ENCODE measurements around the gene GRIP2. TPM values are rescaled to one million over a fixed set of nuclear protein-coding genes. Genes with fewer than 3 reads are reported as not detected.

The GRIP2 gene
- polyA plus RNA-seq, 1 experiment: not detected

- Histone ChIP-seq H3K9me3 (ENCODE audit: control insufficient read depth, insufficient read depth, low read length) (no peaks in the 10 kb centered on the region), H3K27ac (ENCODE audit: low read depth, low read length) (no peak overlapping the region), H3K27me3 (ENCODE audit: control insufficient read depth, insufficient read depth, low read length) (no peaks in the 10 kb centered on the region), H3K4me3 (ENCODE audit: low read depth, low read length) (no peak overlapping the region)
- TF ChIP-seq CTCF (IDR thresholded peaks at IDR 0.05; ENCODE audit: low read depth, low read length): no peak
- ChIA-PET POLR2A (no interaction called here), CTCF (interaction anchor here (2.2 kb wide), 1 partner anchor 236 kb away, joined by 9 read pairs; no protein-coding TSS in a partner anchor)
- DNase-seq (ENCODE audit: low read depth, low spot score): no peak
Observed at GRCh38 chr3:14440168-14440518, 100.0 kb downstream of the GRIP2 start.

- CTCF ChIA-PET: interaction anchor here (1.0 to 3.4 kb wide), 2 partner anchors 13 to 236 kb away, joined by 3 to 17 read pairs; no protein-coding TSS in a partner anchor
- no peak for TF ChIP-seq CTCF (IDR thresholded peaks at IDR 0.05; ENCODE audit: low read depth, low read length)
- Histone ChIP-seq H3K27ac (ENCODE audit: low read depth, low read length) (no peak overlapping the region), H3K27me3 (ENCODE audit: control insufficient read depth, insufficient read depth, low read length) (no peaks in the 10 kb centered on the region), H3K4me3 (ENCODE audit: low read depth, low read length) (no peak overlapping the region), H3K9me3 (ENCODE audit: control insufficient read depth, insufficient read depth, low read length) (no peaks in the 10 kb centered on the region)
- POLR2A ChIA-PET: interaction anchor here (0.7 to 1.3 kb wide), 2 partner anchors 13 to 261 kb away, joined by 3 to 4 read pairs; partner anchors contain the start of genes LSM3 and XPC
- no peak for DNase-seq (ENCODE audit: low read depth, low spot score)
Observed at GRCh38 chr3:14439501-14440167, 100.5 kb downstream of the GRIP2 start.

Small RNA genes within 50 kb of the gene (small RNA-seq; reads per million reads assigned to genes)
- not detected for gene RNU6-905P (ENCODE audit: insufficient read length, low read depth)

Other genes with a start within 250 kb of the GRIP2 start
- gene SLC6A6, start 137.7 kb downstream of the GRIP2 start, polyA plus RNA-seq (2011; rRNA removed): 30.8 and 33.5 TPM in 2 replicates
- gene CCDC174, start 111.4 kb upstream of the GRIP2 start, polyA plus RNA-seq (2011; rRNA removed): 10.0 and 13.9 TPM in 2 replicates
- gene C3orf20, start 134.8 kb upstream of the GRIP2 start, polyA plus RNA-seq (2011; rRNA removed): not detected in 2 replicates

Measured in AG04450 (cell line).